ENCODE data around the gene WDR45B.

Gene WDR45B

GRCh38 chr17:82653651-82654528 lies 5.6 kb upstream of the WDR45B start:
- no peak overlapping the region for H3K4me3 ChIP-seq (ENCODE audit: low read length)
- H3K4me1 ChIP-seq (ENCODE audit: control insufficient read depth, insufficient read depth, low read length): peaks cover 2% of the 10 kb centered on the region
- H3K27me3 ChIP-seq (ENCODE audit: control insufficient read depth, insufficient read depth, low read length): no peaks in the 10 kb centered on the region
- no peak overlapping the region for H3K9ac ChIP-seq (ENCODE audit: low read depth, low read length)
- no peak overlapping the region for H3K4me2 ChIP-seq (ENCODE audit: low read length)
- peaks cover 2% of the 10 kb centered on the region for H3K36me3 ChIP-seq (ENCODE audit: insufficient read depth, low read length)
- H3K9me3 ChIP-seq (replicated peaks; ENCODE audit: low read length): no peaks in the 10 kb centered on the region

- Histone ChIP-seq H3K36me3 (ENCODE audit: insufficient read depth, low read length) (peaks cover 3% of the 10 kb centered on the region), H3K9me3 (replicated peaks; ENCODE audit: low read length) (no peaks in the 10 kb centered on the region), H3K4me1 (ENCODE audit: control insufficient read depth, insufficient read depth, low read length) (peaks cover 12% of the 10 kb centered on the region), H3K27me3 (ENCODE audit: control insufficient read depth, insufficient read depth, low read length) (no peaks in the 10 kb centered on the region), H3K9ac (ENCODE audit: low read depth, low read length) (no peak overlapping the region), H3K4me2 (ENCODE audit: low read length) (no peak overlapping the region), H3K4me3 (ENCODE audit: low read length) (no peak overlapping the region)
These were observed 2.5 kb upstream of the WDR45B start for GRCh38 chr17:82650723-82651122.

- Histone ChIP-seq H3K9me3 (replicated peaks; ENCODE audit: low read length) (no peaks in the 10 kb centered on the region), H3K4me3 (ENCODE audit: low read length) (no peak overlapping the region), H3K4me1 (ENCODE audit: control insufficient read depth, insufficient read depth, low read length) (peaks cover 12% of the 10 kb centered on the region), H3K36me3 (ENCODE audit: insufficient read depth, low read length) (peaks cover 3% of the 10 kb centered on the region), H3K4me2 (ENCODE audit: low read length) (no peak overlapping the region), H3K27me3 (ENCODE audit: control insufficient read depth, insufficient read depth, low read length) (no peaks in the 10 kb centered on the region), H3K9ac (ENCODE audit: low read depth, low read length) (no peak overlapping the region)
These were observed 1.4 kb upstream of the WDR45B start for GRCh38 chr17:82649501-82650261.

- peak overlapping the region; percentile 36 for H3K9ac ChIP-seq (ENCODE audit: low read depth, low read length)
These were observed 593 bp upstream of the WDR45B start for GRCh38 chr17:82648742-82649331.

GRCh38 chr17:82647593-82648164 lies 565 bp downstream of the WDR45B start:
- no peaks in the 10 kb centered on the region for H3K9me3 ChIP-seq (replicated peaks; ENCODE audit: low read length)
- H3K9ac ChIP-seq (ENCODE audit: low read depth, low read length): peak overlapping the region; percentile 98
- H3K4me2 ChIP-seq (ENCODE audit: low read length): peak overlapping the region; percentile 98
- H3K27me3 ChIP-seq (ENCODE audit: control insufficient read depth, insufficient read depth, low read length): no peaks in the 10 kb centered on the region
- H3K36me3 ChIP-seq (ENCODE audit: insufficient read depth, low read length): peaks cover 19% of the 10 kb centered on the region
- H3K4me3 ChIP-seq (ENCODE audit: low read length): peak overlapping the region; percentile 93
- peaks cover 12% of the 10 kb centered on the region for H3K4me1 ChIP-seq (ENCODE audit: control insufficient read depth, insufficient read depth, low read length)

More at GRCh38 chr17:82648742-82649331, 593 bp upstream of the WDR45B start:
- peak overlapping the region; percentile 81 for H3K4me2 ChIP-seq (ENCODE audit: low read length)
- H3K9me3 ChIP-seq (replicated peaks; ENCODE audit: low read length): no peaks in the 10 kb centered on the region
- H3K27me3 ChIP-seq (ENCODE audit: control insufficient read depth, insufficient read depth, low read length): no peaks in the 10 kb centered on the region
- peaks cover 10% of the 10 kb centered on the region for H3K36me3 ChIP-seq (ENCODE audit: insufficient read depth, low read length)
- peak overlapping the region; percentile 65 for H3K4me3 ChIP-seq (ENCODE audit: low read length)
- H3K4me1 ChIP-seq (ENCODE audit: control insufficient read depth, insufficient read depth, low read length): peaks cover 12% of the 10 kb centered on the region

GRCh38 chr17:82645516-82645915 lies 2.7 kb downstream of the WDR45B start:
- no peak overlapping the region for H3K4me3 ChIP-seq (ENCODE audit: low read length)
- peaks cover 35% of the 10 kb centered on the region for H3K36me3 ChIP-seq (ENCODE audit: insufficient read depth, low read length)

GRCh38 chr17:82644148-82644547 lies 4.1 kb downstream of the WDR45B start:
- peaks cover 48% of the 10 kb centered on the region for H3K36me3 ChIP-seq (ENCODE audit: insufficient read depth, low read length)
- no peak overlapping the region for H3K4me3 ChIP-seq (ENCODE audit: low read length)
- no peak overlapping the region for H3K4me2 ChIP-seq (ENCODE audit: low read length)
- no peaks in the 10 kb centered on the region for H3K27me3 ChIP-seq (ENCODE audit: control insufficient read depth, insufficient read depth, low read length)
- H3K9me3 ChIP-seq (replicated peaks; ENCODE audit: low read length): no peaks in the 10 kb centered on the region
- H3K4me1 ChIP-seq (ENCODE audit: control insufficient read depth, insufficient read depth, low read length): peaks cover 12% of the 10 kb centered on the region
- no peak overlapping the region for H3K9ac ChIP-seq (ENCODE audit: low read depth, low read length)

More at GRCh38 chr17:82645516-82645915, 2.7 kb downstream of the WDR45B start:
- no peak overlapping the region for H3K9ac ChIP-seq (ENCODE audit: low read depth, low read length)
- no peaks in the 10 kb centered on the region for H3K27me3 ChIP-seq (ENCODE audit: control insufficient read depth, insufficient read depth, low read length)
- no peaks in the 10 kb centered on the region for H3K9me3 ChIP-seq (replicated peaks; ENCODE audit: low read length)
- H3K4me1 ChIP-seq (ENCODE audit: control insufficient read depth, insufficient read depth, low read length): peaks cover 12% of the 10 kb centered on the region
- H3K4me2 ChIP-seq (ENCODE audit: low read length): peak overlapping the region; percentile 7

GRCh38 chr17:82642022-82642421 lies 6.2 kb downstream of the WDR45B start:
- H3K27me3 ChIP-seq (ENCODE audit: control insufficient read depth, insufficient read depth, low read length): no peaks in the 10 kb centered on the region
- peaks cover 55% of the 10 kb centered on the region for H3K36me3 ChIP-seq (ENCODE audit: insufficient read depth, low read length)
- peaks cover 12% of the 10 kb centered on the region for H3K4me1 ChIP-seq (ENCODE audit: control insufficient read depth, insufficient read depth, low read length)
- H3K4me3 ChIP-seq (ENCODE audit: low read length): no peak overlapping the region
- H3K9ac ChIP-seq (ENCODE audit: low read depth, low read length): no peak overlapping the region
- H3K9me3 ChIP-seq (replicated peaks; ENCODE audit: low read length): no peaks in the 10 kb centered on the region
- H3K4me2 ChIP-seq (ENCODE audit: low read length): no peak overlapping the region

- no peak overlapping the region for H3K4me3 ChIP-seq (ENCODE audit: low read length)
- no peaks in the 10 kb centered on the region for H3K27me3 ChIP-seq (ENCODE audit: control insufficient read depth, insufficient read depth, low read length)
- H3K4me1 ChIP-seq (ENCODE audit: control insufficient read depth, insufficient read depth, low read length): peaks cover 4% of the 10 kb centered on the region
- no peaks in the 10 kb centered on the region for H3K9me3 ChIP-seq (replicated peaks; ENCODE audit: low read length)
- H3K9ac ChIP-seq (ENCODE audit: low read depth, low read length): no peak overlapping the region
- H3K36me3 ChIP-seq (ENCODE audit: insufficient read depth, low read length): peaks cover 55% of the 10 kb centered on the region
- H3K4me2 ChIP-seq (ENCODE audit: low read length): no peak overlapping the region
These were observed 8.2 kb downstream of the WDR45B start for GRCh38 chr17:82640036-82640435.

GRCh38 chr17:82639628-82640027 lies 8.6 kb downstream of the WDR45B start:
- Histone ChIP-seq H3K36me3 (ENCODE audit: insufficient read depth, low read length) (peaks cover 55% of the 10 kb centered on the region), H3K9me3 (replicated peaks; ENCODE audit: low read length) (no peaks in the 10 kb centered on the region), H3K27me3 (ENCODE audit: control insufficient read depth, insufficient read depth, low read length) (no peaks in the 10 kb centered on the region), H3K4me2 (ENCODE audit: low read length) (no peak overlapping the region), H3K4me3 (ENCODE audit: low read length) (no peak overlapping the region), H3K9ac (ENCODE audit: low read depth, low read length) (no peak overlapping the region), H3K4me1 (ENCODE audit: control insufficient read depth, insufficient read depth, low read length) (peaks cover 4% of the 10 kb centered on the region)

- H3K4me3 ChIP-seq (ENCODE audit: low read length): no peak overlapping the region
- no peaks in the 10 kb centered on the region for H3K27me3 ChIP-seq (ENCODE audit: control insufficient read depth, insufficient read depth, low read length)
- no peak overlapping the region for H3K4me2 ChIP-seq (ENCODE audit: low read length)
- H3K4me1 ChIP-seq (ENCODE audit: control insufficient read depth, insufficient read depth, low read length): peaks cover 4% of the 10 kb centered on the region
- H3K9ac ChIP-seq (ENCODE audit: low read depth, low read length): no peak overlapping the region
- peaks cover 52% of the 10 kb centered on the region for H3K36me3 ChIP-seq (ENCODE audit: insufficient read depth, low read length)
- no peaks in the 10 kb centered on the region for H3K9me3 ChIP-seq (replicated peaks; ENCODE audit: low read length)
These were observed 10.0 kb downstream of the WDR45B start for GRCh38 chr17:82638183-82638773.
